NCI-H2227 treated with DMSO at 0.1 percent for 48 hours (cell line): ENCODE results near the gene FRMD4B.

Source experiments
- DNase-seq: peaks from one replicate; lab custom pipeline; 2025; lab: John Stamatoyannopoulos, UW

The FRMD4B gene

DNA sequence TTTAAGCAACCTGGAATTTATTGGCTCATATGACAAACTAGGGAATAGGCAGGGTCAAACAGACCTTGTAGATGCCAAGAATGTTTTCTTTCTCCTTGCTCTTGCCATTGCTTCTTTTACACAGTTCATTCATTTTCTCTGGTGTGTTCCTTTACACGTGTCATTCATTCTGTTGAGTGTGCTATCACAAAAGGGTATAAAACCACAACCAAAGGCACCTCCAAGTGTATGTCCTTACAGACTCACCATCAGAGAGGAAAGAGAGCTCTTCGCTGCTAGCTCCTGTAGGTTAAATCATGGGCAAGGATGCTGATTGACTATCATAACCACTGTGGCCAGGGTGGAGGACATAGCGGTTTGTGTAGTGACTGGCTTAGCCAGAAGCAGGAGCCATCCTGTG lies 19.2 kb upstream of the FRMD4B start:
- DNase-seq, result no peak

DNA sequence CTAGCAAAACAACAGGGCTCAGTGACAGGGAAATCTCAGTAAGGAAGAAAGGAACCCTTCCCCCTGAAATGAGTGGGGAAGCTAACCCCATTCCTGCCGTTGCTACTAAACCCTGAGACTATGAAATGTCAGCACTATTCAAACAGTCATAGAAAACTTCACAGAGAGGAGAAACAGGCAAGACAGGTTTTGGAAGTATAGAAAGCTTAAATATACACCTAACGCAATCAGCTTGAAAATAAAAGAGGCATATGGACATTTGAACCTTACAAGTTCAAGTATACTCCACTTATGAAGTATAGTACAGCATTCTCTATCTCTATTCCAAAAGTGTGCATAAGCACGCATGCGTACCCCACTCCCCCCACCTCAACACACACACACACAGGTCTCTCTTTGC lies 17.6 kb upstream of the FRMD4B start:
- DNase-seq, result no peak

DNA sequence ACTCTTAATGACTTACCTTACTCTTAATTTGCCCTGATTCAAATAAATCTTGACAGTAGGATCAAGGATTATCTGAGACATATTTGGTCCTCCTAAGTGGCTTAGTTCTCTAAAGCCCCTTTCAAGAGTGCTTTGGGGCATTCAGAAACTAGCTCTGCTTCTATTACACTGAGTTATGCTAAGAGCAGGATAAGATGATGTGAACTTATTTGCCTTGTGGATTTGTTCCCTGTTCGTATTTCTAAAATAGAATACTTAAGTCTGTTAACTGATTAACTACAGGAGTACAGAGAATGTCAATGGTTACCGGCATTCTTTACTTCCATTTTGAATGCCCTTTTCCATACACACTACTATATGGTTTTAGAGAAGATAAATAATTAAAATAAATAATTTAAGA lies 14.8 kb upstream of the FRMD4B start:
- DNase-seq, result no peak

GRCh38 chr3:69392850-69393249 lies 7.0 kb upstream of the FRMD4B start:
- no peak for DNase-seq

GRCh38 chr3:69392415-69392814 lies 6.5 kb upstream of the FRMD4B start:
- no peak for DNase-seq

DNA sequence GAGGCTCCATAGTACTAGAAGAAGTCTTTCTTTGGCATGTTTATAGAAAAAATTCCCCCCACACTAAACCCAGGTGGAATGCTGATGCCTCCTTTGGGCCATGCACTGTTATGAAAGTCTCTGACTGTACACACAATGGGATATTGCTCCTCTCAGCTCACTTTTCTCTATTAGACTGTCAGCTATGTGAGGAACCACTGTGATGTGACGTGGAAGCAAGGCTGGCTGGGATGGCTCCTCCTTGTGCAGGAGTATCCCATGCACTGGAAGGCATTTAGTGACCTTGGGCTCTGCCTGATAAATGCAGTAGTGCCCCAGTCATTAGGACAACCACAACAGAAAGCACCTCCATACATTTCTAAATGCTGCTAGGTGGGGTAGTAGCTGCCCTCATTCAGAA lies 5.7 kb upstream of the FRMD4B start:
- DNase-seq, result no peak

DNA sequence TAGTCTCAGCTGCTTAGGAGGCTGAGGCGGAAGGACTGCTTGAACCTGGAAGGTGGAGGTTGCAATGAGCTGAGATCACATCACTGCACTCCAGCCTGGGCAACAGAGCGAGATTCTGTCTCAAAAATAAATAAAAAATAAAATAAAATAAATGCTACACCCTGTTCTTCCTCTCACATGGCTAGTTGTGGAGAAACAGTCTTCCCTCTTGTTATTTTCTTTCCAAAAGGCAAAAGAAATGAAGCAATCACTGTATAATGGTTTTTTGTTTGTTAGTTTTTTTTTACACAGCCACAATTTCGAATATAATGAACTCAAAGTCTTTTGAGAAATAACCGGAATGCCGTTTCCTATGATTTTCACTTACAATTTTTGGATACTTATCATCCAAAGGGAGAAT lies 4.9 kb upstream of the FRMD4B start:
- no peak for DNase-seq

- DNase-seq, result no peak
Measured at GRCh38 chr3:69389520-69390248, 3.8 kb upstream of the FRMD4B start.

GRCh38 chr3:69388241-69388640 lies 2.4 kb upstream of the FRMD4B start:
- no peak for DNase-seq

DNA sequence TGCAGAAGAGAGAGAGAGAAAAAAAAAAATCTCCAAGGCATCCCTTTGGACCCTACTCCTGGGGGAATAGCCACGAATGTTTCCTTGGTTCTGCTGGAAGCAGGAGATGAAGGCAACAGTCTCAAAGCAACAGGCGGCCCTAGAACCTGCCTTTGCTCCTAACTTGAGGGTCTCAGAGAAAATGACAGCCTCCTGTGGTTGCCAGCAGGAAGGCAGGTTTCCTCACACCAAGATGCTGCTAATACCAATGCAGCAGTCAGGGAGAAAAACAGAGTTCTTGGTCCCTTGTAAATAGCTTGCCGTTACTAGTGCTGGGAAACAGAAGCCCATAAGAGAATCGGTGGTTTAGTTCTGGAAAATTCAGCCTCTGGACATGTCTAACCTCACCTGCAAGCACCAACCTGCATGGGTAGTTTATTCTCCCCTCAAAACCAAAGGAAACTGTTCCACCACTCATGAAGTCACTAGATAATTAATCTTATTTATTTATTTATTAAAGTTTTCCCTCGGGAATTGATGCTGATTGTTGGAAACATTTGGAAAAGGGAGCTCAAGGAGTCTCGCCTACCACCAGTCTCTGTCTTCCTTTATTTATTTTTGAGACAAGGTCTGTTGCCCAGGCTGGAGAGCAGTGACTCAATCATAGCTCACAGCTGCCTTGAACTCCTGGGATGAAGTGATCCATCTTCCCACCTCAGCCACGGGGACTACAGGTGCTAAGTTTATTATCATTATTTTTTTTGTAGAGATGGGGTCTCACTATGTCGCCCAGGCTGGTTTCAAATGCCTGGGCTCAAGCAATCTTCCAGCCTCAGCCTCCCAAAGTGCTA lies 883 bp upstream of the FRMD4B start:
- DNase-seq, result no peak

GRCh38 chr3:69385123-69385722 lies 665 bp downstream of the FRMD4B start:
- DNase-seq, result no peak

DNA sequence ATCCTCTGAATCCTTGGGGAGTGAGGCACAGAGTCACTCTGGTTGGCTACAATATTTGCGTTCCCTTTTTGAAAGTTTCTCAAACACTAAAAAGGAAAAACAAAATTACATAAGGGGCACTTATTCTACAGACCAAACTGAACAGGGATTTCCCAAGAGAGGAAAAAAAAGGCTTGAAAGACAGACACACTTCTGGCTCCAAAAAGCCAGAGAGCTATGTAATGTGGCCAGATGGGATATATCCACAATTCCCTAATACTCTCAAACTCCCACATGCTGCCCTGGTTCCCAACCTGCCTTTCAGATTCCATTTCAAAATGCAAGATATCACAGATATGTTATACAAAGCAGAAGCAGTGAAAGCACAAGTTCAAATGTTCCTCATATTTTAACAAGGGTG lies 1.6 kb downstream of the FRMD4B start:
- DNase-seq, result no peak

- no peak for DNase-seq
Measured at GRCh38 chr3:69379661-69380060, 6.2 kb downstream of the FRMD4B start.

DNA sequence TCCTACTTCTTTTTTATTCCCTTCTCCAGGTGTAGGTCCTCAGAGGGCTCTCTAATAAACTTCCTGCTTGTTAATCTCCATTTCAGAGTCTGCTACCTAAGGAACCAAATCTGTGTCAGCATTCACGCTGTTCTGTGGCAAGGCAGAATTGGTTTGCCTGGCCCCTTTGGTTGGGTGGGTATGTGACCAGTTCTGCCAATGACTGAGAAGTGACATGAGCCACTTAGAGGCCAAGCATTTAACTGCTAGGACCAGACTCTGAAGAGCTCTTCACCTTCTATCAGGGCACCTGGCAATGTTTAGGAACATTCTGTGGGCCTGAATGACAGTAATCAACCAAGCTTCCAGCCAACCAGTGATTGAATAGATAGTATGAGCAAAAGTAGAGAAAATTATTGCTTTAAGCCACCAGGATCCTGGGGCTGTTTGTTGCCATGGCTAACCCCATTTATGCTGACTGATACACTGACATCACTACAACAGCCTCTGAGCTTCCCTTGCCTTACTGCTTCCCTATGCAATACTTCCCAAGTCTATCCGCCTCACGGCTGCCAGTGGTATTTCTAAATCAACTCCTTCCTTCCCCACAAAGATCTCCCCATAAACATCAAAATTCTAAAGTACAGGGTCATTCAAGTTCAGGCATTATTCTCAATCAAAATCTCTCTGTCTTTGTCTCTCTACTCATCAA lies 7.6 kb downstream of the FRMD4B start:
- DNase-seq, result no peak

DNA sequence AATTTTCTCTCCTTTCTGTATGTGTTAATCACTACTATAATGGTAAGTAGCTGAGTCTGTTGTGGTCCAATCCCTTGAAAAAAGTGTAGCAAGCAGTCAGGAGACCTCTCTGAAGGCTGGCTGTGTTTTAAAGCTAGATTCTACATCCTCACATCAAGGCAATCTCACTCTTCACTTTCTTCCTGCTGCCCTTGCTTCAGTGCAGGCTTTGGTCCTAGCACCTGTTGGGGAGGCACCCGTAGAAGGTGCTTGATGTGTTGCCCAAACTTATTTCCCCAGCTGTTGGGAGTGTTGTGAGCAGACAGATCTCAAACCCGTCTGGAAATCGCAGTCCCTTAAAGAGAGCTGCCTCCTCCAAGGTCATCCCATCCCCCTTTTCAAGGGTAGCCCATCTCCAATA lies 8.6 kb downstream of the FRMD4B start:
- no peak for DNase-seq

GRCh38 chr3:69376731-69377130 lies 9.2 kb downstream of the FRMD4B start:
- no peak for DNase-seq

DNA sequence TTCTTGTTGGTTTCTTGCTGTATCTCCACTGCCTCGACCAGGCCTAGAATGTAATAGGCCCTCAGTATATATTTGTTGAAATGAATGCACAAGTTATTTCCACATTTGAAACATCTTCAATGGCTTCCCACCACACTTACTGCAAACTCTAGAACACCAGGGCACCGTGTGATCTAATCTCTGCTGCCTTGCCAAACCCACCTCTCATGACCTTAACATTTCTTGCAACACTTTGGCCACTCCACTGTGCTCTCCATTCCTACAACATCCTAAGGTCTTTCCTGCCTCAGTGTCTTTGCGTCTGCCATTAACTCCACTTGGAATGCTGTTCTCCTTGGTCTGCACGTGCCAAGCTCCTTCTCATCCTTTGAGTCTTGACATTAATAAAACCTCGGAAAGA lies 14.1 kb downstream of the FRMD4B start:
- no peak for DNase-seq

GRCh38 chr3:69370901-69371301 lies 15.0 kb downstream of the FRMD4B start:
- DNase-seq, result no peak

- DNase-seq, result no peak
Measured at GRCh38 chr3:69370156-69370883, 15.6 kb downstream of the FRMD4B start.

DNA sequence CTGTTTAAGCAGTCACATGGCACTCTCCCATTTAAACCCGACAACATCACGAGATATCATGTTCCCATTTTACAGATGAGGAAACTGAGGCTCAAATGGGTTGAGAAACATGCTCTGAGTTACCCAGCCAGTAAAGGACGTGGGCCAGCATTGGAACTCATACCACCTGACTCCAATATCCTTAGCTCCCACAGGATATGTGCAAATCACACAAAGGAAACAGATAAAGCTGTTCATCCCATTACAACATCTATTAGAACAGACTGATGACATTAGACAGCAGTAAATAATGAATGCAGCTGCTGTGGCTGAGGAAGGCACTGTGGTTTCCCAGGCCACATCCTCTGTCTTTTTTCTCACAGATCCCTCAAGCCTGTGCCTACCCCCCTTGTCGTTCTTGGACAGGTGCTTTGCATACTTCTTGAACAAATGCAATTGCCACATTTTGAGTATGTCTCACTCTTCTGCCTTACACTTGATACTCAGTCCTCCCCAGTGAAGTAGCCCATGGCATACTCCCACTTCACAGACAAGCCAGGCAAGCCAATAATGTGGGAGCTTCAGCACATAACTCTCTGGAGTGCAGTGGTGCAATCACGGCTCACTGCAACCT lies 17.7 kb downstream of the FRMD4B start:
- DNase-seq, result no peak

DNA sequence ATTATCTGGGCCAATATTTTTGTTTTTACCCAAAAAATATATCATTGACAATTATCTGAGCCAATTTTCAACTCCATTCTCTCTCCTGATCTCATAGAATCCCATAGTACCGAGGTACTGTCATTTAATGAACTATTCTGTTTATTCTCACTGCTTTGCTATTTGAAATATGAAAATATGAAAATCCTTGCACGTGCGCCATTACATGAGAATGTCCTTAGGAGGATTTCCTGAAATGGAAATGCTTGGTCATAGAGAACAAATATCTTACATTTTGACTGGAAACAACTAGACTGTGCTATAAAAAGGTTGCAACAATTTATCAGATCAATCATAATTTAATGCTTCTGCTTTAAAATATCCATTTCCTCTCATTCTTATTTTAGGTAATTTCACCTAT lies 18.3 kb downstream of the FRMD4B start:
- DNase-seq, result no peak
